ENCODE measurements around the gene APPBP2. TPM values are rescaled to one million over a fixed set of nuclear protein-coding genes. Genes with fewer than 3 reads are reported as not detected.

The APPBP2 gene
- total RNA-seq, 2 donors from 2014 or later = 21.5 to 33.1 TPM

- ATAC-seq (ENCODE audit: insufficient number of reproducible peaks, low FRiP score, low read depth) = no peak
- no peak for DNase-seq (ENCODE audit: low spot score)
- Histone ChIP-seq H3K4me1 (ENCODE audit: control insufficient read depth in 1 of 2, low read depth in 2 of 2) (no peaks in the 10 kb centered on the region), H3K36me3 (no peaks in the 10 kb centered on the region), H3K27me3 (replicated peaks; ENCODE audit: insufficient read depth) (no peaks in the 10 kb centered on the region), H3K9me3 (no peaks in the 10 kb centered on the region), H3K27ac (no peak overlapping the region), H3K4me3 (no peak overlapping the region)
- TF ChIP-seq CTCF (IDR thresholded peaks at IDR 0.05) = no peak
Measured at GRCh38 chr17:60403962-60404361, 122.1 kb downstream of the APPBP2 start.

- Histone ChIP-seq H3K27me3 (replicated peaks; ENCODE audit: insufficient read depth) (no peaks in the 10 kb centered on the region), H3K9me3 (no peaks in the 10 kb centered on the region), H3K4me1 (ENCODE audit: control insufficient read depth in 1 of 2, low read depth in 2 of 2) (no peaks in the 10 kb centered on the region), H3K4me3 (no peak overlapping the region), H3K27ac (no peak overlapping the region), H3K36me3 (no peaks in the 10 kb centered on the region)
- TF ChIP-seq CTCF (IDR thresholded peaks at IDR 0.05) = no peak
- DNase-seq (ENCODE audit: low spot score) (no peak), ATAC-seq (ENCODE audit: insufficient number of reproducible peaks, low FRiP score, low read depth) (no peak)
Measured at GRCh38 chr17:60403523-60403810, 122.6 kb downstream of the APPBP2 start.

GRCh38 chr17:60401819-60402218 lies 124.2 kb downstream of the APPBP2 start:
- no peak for TF ChIP-seq CTCF (IDR thresholded peaks at IDR 0.05)
- DNase-seq (ENCODE audit: low spot score) (no peak), ATAC-seq (ENCODE audit: insufficient number of reproducible peaks, low FRiP score, low read depth) (no peak)
- Histone ChIP-seq H3K4me3 (no peak overlapping the region), H3K27me3 (replicated peaks; ENCODE audit: insufficient read depth) (no peaks in the 10 kb centered on the region), H3K27ac (no peak overlapping the region), H3K36me3 (no peaks in the 10 kb centered on the region), H3K9me3 (no peaks in the 10 kb centered on the region), H3K4me1 (ENCODE audit: control insufficient read depth in 1 of 2, low read depth in 2 of 2) (no peaks in the 10 kb centered on the region)

- no peaks in the 10 kb centered on the region for H3K36me3 ChIP-seq
- H3K27ac ChIP-seq = no peak overlapping the region
- no peak overlapping the region for H3K4me3 ChIP-seq
- no peaks in the 10 kb centered on the region for H3K27me3 ChIP-seq (replicated peaks; ENCODE audit: insufficient read depth)
- ATAC-seq (ENCODE audit: insufficient number of reproducible peaks, low FRiP score, low read depth) (no peak), DNase-seq (ENCODE audit: low spot score) (no peak)
- no peaks in the 10 kb centered on the region for H3K9me3 ChIP-seq
- TF ChIP-seq CTCF (IDR thresholded peaks at IDR 0.05) = no peak
- H3K4me1 ChIP-seq (ENCODE audit: control insufficient read depth in 1 of 2, low read depth in 2 of 2) = no peaks in the 10 kb centered on the region
Measured at GRCh38 chr17:60398227-60398959, 127.6 kb downstream of the APPBP2 start.

- Histone ChIP-seq H3K4me1 (ENCODE audit: control insufficient read depth in 1 of 2, low read depth in 2 of 2) (no peaks in the 10 kb centered on the region), H3K4me3 (no peak overlapping the region), H3K9me3 (no peaks in the 10 kb centered on the region), H3K36me3 (no peaks in the 10 kb centered on the region), H3K27me3 (replicated peaks; ENCODE audit: insufficient read depth) (no peaks in the 10 kb centered on the region), H3K27ac (no peak overlapping the region)
- no peak for ATAC-seq (ENCODE audit: insufficient number of reproducible peaks, low FRiP score, low read depth)
- DNase-seq (ENCODE audit: low spot score) = no peak
- TF ChIP-seq CTCF (IDR thresholded peaks at IDR 0.05) = no peak
Measured at GRCh38 chr17:60396412-60396811, 129.6 kb downstream of the APPBP2 start.

All from thoracic aorta (tissue), 2 donors.